Upper lobe of left lung (tissue), 6 donors: ENCODE results near the gene ATP2C1. TPM values are rescaled to one million over a fixed set of nuclear protein-coding genes. Genes with fewer than 3 reads are reported as not detected.

Experiments used
- ATAC-seq, 2 donors: fragments of 200-7000 bp; cut with Tn5 transposase; one replicate each; pipeline ENCODE4 v1.9.1; 2022; ENCODE audit warnings: mild to moderate bottlenecking in 2 of 2, moderate library complexity in 2 of 2; ENCODE audit not compliant: low FRiP score in 2 of 2
- DNase-seq, 2 donors: peaks; one replicate each; pipeline ENCODE4 v3.0.0-alpha.2; 2019 to 2020
- H3K27ac ChIP-seq, 4 donors: fragments of 200-600 bp; sonication (generic); one replicate each; pipeline ENCODE4 v1.5.1; 2016 to 2019
- H3K27me3 ChIP-seq, 4 donors: fragments of 200-600 bp; sonication (generic); one replicate each; pipeline ENCODE4 v1.5.1; 2017 to 2019
- H3K36me3 ChIP-seq, 4 donors: fragments of 200-600 bp; sonication (generic); one replicate each; pipeline ENCODE4 v1.5.1; 2016 to 2019
- H3K4me1 ChIP-seq, 4 donors: fragments of 200-600 bp; sonication (generic); one replicate each; pipeline ENCODE4 v1.5.1; 2018 to 2019
- H3K4me3 ChIP-seq, 4 donors: fragments of 200-600 bp; sonication (generic); one replicate each; pipeline ENCODE4 v1.5.1; 2017 to 2019; ENCODE audit warnings: mild to moderate bottlenecking in 2 of 4, moderate library complexity in 1 of 4
- H3K9me3 ChIP-seq, 4 donors: fragments of 200-600 bp; sonication (generic); one replicate each; pipeline ENCODE4 v1.5.1; 2018 to 2019
- EP300 ChIP-seq, 4 donors: sonication (generic); formaldehyde crosslinking; IDR thresholded peaks; one replicate each; pipeline ENCODE4 v1.5.1; 2017; ENCODE audit warnings: antibody characterized with exemption in 4 of 4, control low read depth in 2 of 4
- POLR2A ChIP-seq, 4 donors: fragments of 450-650 bp; IDR thresholded peaks; one replicate each; pipeline ENCODE4 v1.5.1; 2016 to 2017; ENCODE audit warnings: antibody characterized with exemption in 4 of 4, mild to moderate bottlenecking in 2 of 4
- POLR2AphosphoS5 ChIP-seq, 2 donors: sonication (generic); formaldehyde crosslinking; IDR thresholded peaks; one replicate each; pipeline ENCODE4 v1.5.1; 2017; ENCODE audit warnings: antibody characterized with exemption in 2 of 2
- WGBS, 2 donors: methylation state at CpG; one replicate each; pipeline ENCODE4 v1.1.5; 2017 to 2018; 5-methylcytosine and 5-hydroxymethylcytosine counted together
- total RNA-seq, 6 donors: library from RNA; depleted of rRNA in 4 of 6; stranded (reverse); fragments of >200 nt in 4 of 6; gene quantifications; one replicate each; pipeline versions ENCODE4 v1.1.0 to v1.2.1, GENCODE V29; 2016 to 2021
- TF ChIP-seq, protein P1 (sequence below), 6 experiments: fragments of 450-650 bp in 4 of 6; fragments of 200-600 bp in 2 of 6; sonication (generic) in 2 of 6; IDR thresholded peaks; one replicate each; pipeline ENCODE4 v1.5.1; 2016 to 2019; ENCODE audit warnings: antibody characterized with exemption in 6 of 6
- donor health status: DM: no; HTN: no; CAD: no; lungs with moderate emphysema.
- donor health status: DM: no; HTN: yes; CAD: no; lungs with severe emphysema.

Gene ATP2C1
- total RNA-seq, 6 donors from 2014 or later, result 50.3 to 131 (median 114) TPM

DNA sequence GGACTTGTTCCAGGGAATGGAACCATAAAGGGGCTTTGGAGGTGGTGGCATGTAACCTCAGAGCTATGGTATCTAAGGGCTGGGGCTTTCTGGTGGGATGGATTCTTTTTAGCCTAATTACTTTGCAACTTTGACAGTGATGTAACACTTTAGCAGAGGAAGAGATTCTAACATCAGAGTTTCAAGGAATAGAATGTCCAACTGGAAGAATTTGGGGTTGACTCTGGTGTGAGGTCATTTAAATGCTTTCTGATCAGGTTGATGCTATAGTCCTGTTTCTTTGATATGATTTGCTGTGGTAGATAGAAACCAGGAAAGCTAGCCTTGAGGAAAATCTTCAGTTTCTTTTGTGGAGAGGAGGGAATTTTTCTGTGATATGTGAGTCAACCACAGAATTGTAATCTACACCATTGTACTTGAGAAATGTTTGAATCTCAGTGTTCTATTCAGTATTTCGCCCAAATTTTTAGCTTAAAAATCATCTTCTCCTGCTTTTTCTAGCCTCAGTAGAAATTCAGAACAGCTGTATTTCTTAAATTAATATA lies 40.0 kb downstream of the ATP2C1 start:
- Histone ChIP-seq H3K27ac (no peak overlapping the region), H3K36me3 (peaks cover 0 to 34% (median 0%) of the 10 kb centered on the region in 4 donors), H3K4me1 (peaks cover 0 to 4% (median 0%) of the 10 kb centered on the region in 4 donors), H3K4me3 (no peak overlapping the region), H3K27me3 (no peaks in the 10 kb centered on the region), H3K9me3 (no peaks in the 10 kb centered on the region)
- TF ChIP-seq, protein P1, sequence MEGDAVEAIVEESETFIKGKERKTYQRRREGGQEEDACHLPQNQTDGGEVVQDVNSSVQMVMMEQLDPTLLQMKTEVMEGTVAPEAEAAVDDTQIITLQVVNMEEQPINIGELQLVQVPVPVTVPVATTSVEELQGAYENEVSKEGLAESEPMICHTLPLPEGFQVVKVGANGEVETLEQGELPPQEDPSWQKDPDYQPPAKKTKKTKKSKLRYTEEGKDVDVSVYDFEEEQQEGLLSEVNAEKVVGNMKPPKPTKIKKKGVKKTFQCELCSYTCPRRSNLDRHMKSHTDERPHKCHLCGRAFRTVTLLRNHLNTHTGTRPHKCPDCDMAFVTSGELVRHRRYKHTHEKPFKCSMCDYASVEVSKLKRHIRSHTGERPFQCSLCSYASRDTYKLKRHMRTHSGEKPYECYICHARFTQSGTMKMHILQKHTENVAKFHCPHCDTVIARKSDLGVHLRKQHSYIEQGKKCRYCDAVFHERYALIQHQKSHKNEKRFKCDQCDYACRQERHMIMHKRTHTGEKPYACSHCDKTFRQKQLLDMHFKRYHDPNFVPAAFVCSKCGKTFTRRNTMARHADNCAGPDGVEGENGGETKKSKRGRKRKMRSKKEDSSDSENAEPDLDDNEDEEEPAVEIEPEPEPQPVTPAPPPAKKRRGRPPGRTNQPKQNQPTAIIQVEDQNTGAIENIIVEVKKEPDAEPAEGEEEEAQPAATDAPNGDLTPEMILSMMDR (IDR thresholded peaks at IDR 0.05), result no peak
- TF ChIP-seq POLR2AphosphoS5 (IDR thresholded peaks at IDR 0.05) (no peak), EP300 (IDR thresholded peaks at IDR 0.05) (no peak), POLR2A (IDR thresholded peaks at IDR 0.05) (no peak)
- WGBS, 2 donors, result 100% methylated on average over 1 of the region's 1 CpG
- ATAC-seq (no peak), DNase-seq (no peak)

DNA sequence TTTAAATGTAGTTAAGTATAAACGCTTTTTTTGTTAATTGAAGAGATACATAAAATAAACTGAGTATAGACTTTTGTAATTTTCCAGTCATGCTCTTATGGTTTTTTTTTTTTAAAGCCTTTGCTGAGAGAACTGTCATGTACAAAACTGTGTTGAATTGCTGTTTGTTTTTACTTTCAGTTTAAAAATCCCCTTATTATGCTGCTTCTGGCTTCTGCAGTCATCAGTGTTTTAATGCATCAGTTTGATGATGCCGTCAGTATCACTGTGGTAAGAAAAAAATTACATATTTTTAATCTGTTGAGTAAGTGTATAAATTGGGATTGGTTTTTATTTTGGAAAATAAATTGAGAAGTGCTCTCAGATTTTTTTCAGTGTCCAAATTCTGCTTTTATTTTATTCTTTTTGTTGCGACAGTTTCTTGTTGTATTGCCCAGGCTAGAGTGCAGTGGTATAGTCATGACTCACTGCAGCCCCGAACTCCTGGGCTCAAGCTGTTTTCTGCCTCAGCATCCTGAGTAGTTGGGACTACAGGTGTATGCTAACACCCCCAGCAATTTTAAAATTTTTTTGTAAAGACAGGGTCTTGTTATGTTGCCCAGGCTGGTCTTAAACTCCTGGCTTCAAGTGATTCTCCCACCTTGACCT lies 40.7 kb downstream of the ATP2C1 start:
- Histone ChIP-seq H3K9me3 (no peaks in the 10 kb centered on the region), H3K27me3 (no peaks in the 10 kb centered on the region), H3K27ac (no peak overlapping the region), H3K4me1 (peaks cover 0 to 3% (median 0%) of the 10 kb centered on the region in 4 donors), H3K4me3 (no peak overlapping the region), H3K36me3 (peaks cover 0 to 36% (median 0%) of the 10 kb centered on the region in 4 donors)
- no peak for TF ChIP-seq EP300 (IDR thresholded peaks at IDR 0.05)
- TF ChIP-seq POLR2A (IDR thresholded peaks at IDR 0.05), result no peak
- TF ChIP-seq, protein P1 (IDR thresholded peaks at IDR 0.05), result no peak
- no peak for TF ChIP-seq POLR2AphosphoS5 (IDR thresholded peaks at IDR 0.05)
- DNase-seq, result no peak
- no peak for ATAC-seq
- WGBS, 2 donors, result 93 to 94% methylated on average over 4 of the region's 4 CpGs

DNA sequence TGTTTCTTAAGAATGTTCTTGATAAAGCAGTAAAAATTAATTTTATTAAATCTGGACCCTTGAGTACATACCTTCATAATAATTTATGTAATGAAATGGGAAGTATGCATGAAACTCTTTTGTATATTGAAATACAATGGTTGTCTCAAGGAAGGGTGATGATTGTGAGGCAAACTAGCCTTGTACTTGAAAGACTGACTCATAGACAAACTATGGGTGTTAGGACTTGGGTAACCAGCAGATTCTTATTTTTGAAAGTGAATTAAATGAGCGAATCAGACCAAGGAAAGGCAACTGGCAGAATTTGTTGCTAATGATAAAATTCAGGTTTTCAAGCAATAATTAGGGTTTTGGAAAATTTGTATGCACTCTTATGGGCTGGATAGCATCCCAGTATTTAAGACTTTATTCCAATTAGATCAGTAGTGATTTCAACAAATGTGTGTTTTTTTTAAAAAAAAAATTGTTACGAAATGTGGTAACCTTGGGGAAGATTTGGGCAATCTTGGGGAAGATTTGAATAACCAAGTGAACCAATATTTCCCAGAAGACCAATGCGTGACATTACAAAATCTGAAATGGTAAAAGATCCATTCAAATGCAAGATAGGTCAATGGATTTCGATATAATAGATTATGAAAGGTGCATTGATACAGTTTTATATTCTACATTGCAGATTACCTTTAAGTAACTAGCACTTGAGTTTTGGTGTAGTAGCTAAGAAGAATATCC lies 42.0 kb downstream of the ATP2C1 start:
- WGBS, 2 donors, result 83 to 88% methylated on average over 4 of the region's 4 CpGs
- TF ChIP-seq, protein P1 (IDR thresholded peaks at IDR 0.05), result no peak
- no peak for TF ChIP-seq POLR2A (IDR thresholded peaks at IDR 0.05)
- no peak for TF ChIP-seq POLR2AphosphoS5 (IDR thresholded peaks at IDR 0.05)
- no peak for TF ChIP-seq EP300 (IDR thresholded peaks at IDR 0.05)
- Histone ChIP-seq H3K27ac (no peak overlapping the region), H3K4me1 (no peaks in the 10 kb centered on the region), H3K9me3 (no peaks in the 10 kb centered on the region), H3K4me3 (no peak overlapping the region), H3K27me3 (no peaks in the 10 kb centered on the region), H3K36me3 (peaks cover 0 to 38% (median under 1%) of the 10 kb centered on the region in 4 donors)
- DNase-seq (no peak), ATAC-seq (no peak)

DNA sequence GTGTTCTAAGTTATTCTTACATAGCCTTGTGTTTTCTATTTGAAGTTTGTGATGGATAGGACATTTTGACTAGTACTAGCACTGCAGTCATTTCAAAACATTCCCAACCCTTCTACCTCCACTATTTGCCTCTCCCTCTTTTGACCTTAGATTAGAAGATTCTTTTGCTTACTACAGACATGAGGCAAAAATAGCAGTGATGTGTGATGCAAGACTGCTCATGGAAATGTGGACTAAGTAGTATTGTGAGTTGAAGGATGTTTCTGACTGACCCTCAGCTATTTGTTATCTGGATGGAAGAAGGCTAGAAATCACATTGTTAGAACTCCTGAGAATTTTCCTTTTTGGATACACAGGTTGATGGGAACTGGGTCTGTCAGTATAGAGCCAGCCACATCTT lies 45.9 kb downstream of the ATP2C1 start:
- Histone ChIP-seq H3K4me3 (no peak overlapping the region), H3K9me3 (no peaks in the 10 kb centered on the region), H3K36me3 (peaks cover 3 to 55% (median 19%) of the 10 kb centered on the region in 4 donors), H3K4me1 (no peaks in the 10 kb centered on the region), H3K27ac (no peak overlapping the region), H3K27me3 (no peaks in the 10 kb centered on the region)
- TF ChIP-seq POLR2AphosphoS5 (IDR thresholded peaks at IDR 0.05) (no peak), POLR2A (IDR thresholded peaks at IDR 0.05) (no peak), EP300 (IDR thresholded peaks at IDR 0.05) (no peak)
- TF ChIP-seq, protein P1 (IDR thresholded peaks at IDR 0.05), result no peak
- DNase-seq (no peak), ATAC-seq (no peak)
